Hematopoietic multipotent progenitor cell treated with erythropoietin and hydrocortisone succinate and interleukin-3 and kit ligand, for 6 days (in vitro differentiated cells): ENCODE results near the gene ALDOB.
A peak's percentile ranks its signal among the peaks of the same experiment; 100 is the strongest.

ENCODE experiments used
- DNase-seq: peaks from one replicate; pipeline ENCODE4 v3.0.0-alpha.2; 2015

ALDOB gene

DNA sequence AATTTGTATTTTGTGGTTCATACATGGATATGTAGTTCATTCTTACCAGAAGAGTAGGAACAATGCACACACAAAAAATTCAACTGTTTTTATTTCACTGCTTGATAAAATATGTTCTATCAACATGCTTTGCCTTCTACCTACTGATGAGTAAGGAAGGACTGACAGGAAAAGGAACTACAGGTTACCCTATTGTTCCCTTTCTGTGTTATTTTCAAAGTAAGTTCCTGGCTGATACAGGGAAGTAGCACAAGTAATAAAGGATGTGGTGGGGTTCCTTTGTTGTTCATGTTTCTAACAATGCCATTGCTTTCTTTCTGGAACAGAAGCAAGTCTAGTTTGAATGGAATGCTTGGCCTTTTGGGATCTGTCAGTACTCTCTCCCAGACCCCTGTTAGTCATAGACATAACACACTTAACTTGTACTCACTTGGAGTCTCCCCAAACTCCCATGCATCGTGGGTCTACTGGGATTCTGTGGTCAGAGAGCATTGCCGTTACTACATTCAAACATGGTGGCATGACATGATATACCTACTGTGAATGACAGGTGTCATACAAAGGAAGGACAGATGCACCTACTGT is 20.2 kb upstream of the ALDOB start:
- DNase-seq: no peak

DNA sequence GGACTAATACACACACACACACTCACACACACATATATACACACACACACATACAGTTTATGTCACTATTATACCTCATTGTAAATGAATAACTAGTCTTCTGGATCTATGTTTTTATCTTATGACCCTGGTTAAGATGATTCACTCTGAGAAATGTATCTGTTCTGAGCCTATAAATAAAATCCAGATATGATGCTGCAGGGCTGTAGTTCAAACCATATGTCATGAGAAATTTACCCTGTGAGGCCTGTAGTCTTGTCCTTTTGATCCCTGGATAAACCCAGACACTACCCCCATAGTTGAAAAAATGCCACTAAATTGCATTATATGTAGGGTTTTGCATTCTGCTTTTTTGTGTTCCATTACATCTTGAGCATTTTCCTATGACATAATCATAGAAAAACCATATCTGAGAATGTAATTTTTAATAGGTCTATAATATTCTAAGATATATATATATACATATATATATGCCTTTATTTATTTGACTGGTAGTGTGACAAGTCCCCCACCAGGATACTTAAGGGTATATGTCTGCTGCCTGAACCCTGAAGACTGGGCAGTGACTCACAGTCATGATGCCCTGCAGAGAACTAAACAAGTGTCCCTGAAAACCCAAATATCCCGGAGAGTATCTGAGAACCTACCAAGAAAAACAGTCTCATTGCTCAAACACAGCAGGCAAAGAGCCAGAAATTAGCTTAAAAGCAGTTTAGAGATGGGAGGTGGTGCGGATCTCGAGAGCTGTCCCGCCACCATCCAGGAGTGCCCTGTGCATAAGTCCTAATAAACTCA is 18.4 kb upstream of the ALDOB start:
- DNase-seq: no peak

DNA sequence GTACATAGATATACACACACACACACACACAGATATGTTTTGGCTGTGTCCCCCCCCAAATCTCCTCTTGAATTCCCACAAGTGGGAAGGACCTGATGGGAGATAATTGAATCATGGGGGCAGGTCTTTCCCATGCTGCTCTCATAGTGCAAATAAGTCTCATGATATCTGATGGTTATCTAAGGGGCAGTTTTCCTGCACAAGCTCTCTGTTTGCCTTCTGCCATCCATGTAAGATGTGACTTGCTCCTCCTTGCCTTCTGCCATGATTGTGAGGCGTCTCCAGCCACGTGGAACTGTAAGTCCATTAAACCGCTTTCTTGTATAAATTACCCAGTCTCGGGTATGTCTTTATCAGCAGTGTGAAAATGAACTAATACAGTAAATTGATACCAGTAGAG is 15.9 kb upstream of the ALDOB start:
- DNase-seq: no peak

DNA sequence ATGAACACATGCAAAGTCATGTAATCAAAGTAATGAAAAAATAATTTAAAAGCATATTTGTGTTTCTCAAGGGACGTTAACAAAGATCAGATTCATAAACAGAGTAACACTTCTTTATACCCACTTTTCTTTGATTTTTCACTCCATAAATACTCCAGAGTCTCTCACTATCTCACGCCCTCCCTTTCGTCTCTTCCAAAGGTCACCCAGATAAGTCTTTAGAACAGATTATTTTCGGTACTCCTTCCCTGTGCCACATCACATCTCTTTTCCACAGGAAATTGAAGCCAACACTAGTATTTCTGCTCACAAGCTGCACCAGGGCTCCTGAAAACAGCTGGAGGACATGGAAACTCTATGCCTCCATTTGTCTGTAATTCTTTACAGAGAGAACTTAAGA is 15.4 kb upstream of the ALDOB start:
- no peak for DNase-seq

DNA sequence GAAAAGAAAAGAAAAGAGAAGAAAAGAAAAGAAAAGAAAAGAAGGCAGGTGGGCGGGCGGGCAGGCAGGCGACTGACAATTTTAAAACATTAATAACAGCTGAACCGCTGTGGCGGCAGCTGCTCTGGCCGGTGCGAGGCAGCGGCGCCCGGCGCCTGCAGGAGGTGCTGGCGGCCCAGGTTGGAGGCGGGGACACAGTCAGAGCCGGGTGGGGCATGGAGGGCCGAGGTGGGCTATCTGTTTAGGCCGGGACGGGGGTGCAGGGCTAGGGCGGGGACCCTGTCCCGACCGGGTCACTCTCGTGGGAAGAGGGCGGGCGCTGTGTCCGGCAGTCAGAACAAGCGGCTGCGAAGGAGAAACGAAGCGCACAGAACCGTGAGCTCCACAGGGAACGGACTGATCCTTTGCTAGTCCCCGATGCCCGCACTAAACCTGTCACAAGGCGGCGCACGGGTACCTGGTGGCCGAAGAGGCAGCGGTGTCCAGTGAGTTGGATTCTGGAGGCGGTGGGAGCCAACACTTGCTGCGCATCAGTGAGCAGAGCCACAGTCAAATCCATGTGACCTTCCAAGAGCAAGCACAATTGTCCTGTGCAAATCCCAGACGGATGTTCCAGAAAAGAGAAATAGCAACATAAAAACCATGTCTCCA is 13.6 kb upstream of the ALDOB start:
- peak; percentile 77 for DNase-seq

DNA sequence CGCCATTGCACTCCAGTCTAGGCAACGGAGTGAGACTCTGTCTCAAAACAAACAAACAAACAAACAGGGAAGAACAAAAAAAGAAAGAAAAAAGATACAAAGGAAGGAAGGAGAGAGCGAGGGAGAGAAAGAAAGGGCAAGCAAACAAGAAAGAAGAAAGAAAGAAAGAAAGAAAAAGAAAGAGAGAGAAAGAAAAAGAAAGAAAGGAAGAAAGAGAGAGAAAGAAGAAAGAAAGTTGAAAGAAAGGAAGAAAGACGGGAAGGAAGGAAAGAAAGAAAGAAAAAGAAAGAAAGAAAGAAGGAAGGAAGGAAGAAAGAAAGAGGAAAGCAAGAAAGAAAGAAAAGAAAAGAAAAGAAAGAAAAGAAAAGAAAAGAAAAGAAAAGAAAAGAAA is 13.1 kb upstream of the ALDOB start:
- DNase-seq: no peak

DNA sequence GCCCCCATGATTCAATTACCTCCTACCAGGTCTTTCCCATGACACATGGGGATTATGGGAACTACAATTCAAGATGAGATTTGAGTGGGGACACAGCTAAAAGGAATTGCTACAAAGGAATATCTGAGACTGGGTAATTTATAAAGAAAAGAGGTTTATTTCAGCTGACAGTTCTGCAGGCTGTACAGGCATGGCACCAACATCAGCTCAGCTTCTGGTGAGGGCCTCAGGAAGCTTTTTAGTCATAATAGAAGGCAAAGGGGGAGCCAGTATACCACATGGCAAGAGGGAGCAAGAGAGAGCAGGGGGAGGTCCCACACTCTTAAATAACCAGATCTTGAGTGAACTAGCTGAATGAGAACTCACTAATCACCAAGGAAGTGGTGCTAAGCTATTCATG is 11.2 kb upstream of the ALDOB start:
- DNase-seq: no peak

DNA sequence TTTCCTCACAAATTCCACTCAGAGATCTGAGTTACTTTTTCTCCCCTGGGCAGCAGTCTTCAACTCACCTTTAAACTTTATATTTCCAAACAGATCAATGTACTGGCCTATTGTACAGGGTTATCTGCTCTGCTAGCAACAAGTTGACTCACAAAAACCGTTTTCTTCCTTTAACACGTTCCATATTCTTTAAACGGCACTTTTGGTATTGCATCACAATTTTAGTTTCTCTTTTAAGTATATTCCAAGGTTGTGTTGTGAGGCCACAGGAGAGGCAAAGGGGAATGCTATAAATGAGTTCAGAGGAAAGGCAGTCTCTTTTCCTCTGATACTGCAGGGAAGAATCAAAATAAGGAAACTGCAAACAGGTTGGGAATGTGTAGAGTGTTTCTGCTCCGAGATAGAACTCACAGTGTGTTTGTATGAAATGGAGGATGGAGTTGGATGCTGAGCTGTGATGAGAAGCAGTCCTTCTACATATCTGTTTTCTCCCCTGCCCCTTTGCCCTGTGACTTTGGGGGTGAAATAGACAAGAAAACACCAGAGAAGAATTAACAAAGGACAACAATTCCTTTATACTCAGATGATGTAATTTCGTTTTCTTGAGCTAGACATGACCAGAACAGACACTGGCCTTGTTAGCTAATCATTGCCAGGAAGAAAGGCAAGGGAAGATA is 9.9 kb upstream of the ALDOB start:
- DNase-seq: no peak

DNA sequence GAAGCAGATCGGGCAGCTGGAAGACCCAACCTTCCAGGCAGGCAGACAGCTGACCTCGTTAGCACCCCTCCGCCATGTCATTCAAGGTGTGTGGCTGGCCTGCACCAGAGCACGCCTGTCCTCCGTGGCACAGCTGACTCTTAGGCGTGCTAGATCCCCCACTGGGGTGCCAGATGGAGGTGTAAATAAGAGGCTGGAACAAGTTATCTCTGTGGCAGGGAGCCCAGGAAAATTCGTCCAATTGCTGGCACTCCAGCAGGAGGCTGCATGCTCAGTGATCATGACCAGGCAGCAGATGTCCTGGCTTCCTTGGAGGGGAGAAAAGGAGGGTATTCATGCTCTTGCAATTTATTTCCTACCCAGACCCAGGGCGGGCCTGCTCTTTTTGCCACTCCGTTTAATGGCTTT is 7.8 kb upstream of the ALDOB start:
- no peak for DNase-seq

DNA sequence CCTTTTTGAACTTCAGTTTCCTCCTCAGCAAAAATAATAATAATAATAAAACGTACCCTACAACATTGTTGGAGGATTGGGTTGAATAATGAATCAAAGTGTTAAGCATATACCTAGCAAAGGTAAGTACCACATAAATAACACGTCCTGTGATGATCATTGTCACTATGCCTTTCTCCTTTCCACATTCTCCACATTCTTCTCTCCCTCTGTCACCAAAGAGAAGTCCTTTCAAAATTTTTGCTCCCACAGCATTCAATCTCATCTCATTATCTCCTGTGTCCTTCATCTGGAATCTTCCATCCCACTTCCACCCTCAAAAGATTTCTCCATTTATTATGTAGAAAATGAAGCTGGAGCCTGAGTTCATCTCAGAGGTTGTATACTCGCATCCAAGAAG is 7.2 kb upstream of the ALDOB start:
- DNase-seq: no peak

DNA sequence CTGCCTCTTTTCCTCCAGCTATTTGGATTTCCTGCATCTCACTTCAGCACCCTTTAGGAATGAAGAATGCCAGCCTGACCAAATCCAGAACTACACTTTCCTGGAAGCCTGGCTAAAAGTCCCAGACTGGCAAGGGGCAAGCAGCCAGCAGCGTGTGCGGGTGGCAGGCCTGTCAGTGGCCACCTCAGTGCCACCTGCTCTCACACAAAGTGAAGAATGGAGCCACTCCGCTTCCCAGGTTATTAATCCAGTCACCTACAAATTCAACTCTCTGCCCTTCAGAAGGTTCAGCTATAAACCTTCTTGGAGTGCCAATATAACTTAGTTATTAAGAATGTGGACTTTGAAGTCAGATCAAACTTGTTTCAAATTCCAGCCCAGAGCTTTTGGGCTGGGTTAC is 6.7 kb upstream of the ALDOB start:
- no peak for DNase-seq

DNA sequence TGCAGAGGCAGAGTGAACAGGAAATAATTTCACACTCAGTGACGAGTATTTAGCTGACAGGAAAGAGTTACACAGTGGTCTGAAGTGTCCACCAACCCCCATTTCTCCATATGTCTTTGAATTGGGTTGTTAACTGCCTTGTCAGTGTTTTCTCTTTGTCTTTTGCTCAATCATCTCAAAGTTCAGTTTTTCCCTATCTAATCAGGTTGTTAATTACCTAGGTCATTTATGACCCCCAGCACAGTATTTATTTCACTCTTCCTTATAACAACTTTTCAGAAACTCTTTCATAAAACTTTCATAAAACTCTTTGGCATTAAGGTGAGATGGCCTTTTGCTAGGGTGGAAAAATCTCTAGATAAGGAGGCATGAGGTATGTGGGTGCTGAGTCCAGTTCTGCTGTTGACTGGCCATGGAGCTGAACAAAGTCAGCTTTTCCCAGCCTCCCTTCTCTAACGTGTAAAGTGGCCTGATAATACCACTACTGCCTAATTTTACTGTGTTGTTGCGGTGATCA is 5.2 kb upstream of the ALDOB start:
- DNase-seq: no peak

DNA sequence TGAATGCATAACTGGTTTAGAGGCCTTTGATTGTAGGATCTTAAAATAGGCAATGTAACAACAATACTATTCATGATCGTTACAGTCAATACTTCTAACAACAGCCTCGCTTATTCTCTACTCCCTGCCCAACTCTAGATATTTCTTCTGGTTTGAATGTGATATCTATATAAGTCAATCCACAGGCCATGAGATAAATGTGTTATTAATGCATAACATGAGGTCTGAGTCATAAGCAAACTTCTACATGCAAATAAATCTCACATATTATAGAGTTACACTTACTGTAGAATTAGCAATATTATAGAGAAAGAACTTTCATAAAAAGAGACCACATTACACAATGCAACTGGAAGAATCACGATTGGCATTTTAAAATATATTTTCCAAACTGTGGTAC is 2.9 kb upstream of the ALDOB start:
- DNase-seq: no peak

DNA sequence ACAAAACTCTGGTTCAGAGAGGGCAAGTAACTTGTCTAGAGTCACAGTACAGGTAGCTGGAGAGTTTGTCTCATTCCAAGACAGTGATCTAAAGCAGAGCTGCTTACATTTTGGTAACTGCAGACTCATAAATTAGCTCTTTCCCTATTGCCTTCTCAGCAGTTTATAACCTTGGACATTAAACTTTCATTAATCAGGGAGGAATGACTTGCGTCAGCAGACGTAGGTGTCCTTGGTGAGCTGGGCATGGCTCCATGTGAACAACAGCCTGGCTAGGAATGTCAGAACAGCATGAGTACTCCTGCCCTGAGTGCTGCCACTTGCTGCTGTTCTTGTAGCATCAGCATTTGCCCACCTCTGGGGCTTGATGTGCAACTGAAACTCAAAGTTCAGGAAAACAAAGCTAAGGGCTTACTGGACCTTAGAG is 2.2 kb upstream of the ALDOB start:
- no peak for DNase-seq

DNA sequence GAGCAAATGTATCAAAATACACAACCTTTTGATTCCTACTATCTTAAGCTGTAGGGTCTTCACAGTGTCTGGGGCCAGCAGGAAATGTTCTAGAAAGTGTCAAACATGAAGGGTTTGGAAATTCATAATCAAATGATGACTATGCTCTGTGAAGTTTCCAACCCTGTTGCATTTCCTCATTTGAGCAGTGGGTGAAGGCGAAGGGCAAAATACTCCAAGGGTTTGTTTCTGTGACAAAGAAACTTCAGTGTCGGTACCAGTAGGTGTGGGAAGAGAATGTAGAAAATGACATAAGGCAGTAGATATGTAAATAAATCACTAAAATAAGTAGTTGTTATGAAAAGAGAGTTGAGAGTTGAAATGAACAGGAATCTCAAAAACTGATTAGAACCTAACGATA is 576 bp downstream of the ALDOB start:
- no peak for DNase-seq

DNA sequence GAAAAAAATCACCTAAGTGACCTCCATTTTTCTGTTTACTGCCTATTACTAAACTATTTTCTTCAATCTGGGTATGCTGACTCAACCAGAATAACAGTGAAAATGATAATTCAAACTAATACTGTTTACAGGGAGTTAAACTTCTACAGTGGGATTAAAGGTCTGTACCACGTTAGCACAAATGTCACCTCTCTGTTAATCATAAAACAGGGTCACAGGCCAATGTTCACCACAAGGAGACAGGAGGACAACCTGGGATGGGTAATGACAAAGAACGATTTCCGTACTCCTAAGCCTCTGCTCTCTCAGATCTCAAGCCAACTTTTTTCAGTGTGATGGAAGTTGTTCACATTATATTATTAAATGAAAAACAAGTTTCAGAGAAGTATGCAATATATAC is 2.3 kb downstream of the ALDOB start:
- DNase-seq: no peak

DNA sequence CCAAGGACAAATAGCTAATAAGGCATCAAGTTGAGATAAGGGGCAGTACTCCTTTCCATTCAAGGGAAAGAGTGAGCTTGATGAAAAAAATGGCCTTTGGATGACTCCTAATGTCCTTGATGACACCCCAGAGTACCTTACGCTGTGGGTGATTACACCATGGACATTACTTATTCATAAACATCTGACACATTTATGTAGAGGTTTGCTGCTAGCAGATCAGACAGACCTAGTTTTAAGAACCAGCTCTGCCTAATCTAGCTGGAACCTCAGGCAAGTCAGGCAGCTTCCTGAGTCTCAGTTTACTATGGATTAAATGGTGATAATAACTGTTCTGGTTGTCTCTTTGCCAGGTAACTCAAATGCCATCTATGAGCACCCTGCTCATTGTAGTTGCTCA is 2.8 kb downstream of the ALDOB start:
- no peak for DNase-seq

DNA sequence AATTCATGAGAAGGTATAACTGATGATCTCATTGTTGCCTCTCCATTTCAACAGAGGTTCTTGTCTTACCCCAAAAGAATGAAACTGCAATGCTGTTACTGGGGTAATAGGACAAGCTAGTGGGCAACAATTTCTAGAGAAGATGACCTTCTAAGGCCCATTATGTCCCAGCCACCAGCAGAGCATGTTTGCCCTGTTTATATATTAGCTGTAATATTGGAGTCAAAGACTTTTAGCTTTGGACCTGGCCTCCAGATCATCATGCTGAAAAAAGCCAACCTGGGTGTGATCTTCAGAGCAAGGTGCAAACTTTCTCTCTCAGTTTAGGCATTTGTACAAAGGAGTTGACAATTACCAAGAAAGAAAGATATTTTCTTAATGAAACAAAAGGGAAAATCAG is 3.4 kb downstream of the ALDOB start:
- DNase-seq: no peak

DNA sequence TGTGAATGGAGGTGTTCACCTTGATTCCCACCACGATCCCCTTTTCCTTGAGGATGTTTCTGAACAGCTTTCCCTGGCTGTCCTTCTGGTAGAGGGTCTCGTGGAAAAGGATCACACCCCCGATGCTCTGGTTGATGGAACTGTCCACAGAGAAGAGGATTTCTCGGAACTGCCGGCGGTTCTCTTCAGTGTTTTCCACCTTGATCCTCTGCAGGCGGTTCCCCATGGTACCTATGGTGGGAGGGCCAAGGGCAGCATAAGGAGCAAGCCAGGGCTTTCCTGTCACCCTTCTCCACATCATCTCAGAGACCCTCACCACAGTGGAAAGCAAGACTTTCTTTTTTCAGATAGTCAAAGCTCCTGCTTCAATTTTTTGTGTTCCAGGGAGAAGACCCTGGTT is 5.8 kb downstream of the ALDOB start:
- no peak for DNase-seq

DNA sequence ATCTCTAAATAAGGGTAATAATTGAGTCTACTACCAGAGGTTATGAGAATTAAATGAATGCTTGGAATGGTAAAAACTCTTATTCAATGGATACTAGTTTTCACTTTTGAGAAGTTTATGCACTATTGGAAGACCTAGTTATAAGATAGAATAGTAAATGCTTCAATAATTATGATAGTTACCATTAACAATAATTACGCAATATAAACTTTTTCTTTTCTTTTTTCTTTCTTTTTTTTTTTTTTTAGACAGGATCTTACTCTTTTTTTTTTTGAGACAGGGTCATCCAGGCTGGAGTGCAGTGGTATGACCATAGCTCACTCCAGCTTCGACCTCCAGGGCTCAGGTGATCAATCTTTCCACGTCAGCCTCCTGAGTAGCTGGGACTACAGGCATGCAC is 6.7 kb downstream of the ALDOB start:
- DNase-seq: no peak

DNA sequence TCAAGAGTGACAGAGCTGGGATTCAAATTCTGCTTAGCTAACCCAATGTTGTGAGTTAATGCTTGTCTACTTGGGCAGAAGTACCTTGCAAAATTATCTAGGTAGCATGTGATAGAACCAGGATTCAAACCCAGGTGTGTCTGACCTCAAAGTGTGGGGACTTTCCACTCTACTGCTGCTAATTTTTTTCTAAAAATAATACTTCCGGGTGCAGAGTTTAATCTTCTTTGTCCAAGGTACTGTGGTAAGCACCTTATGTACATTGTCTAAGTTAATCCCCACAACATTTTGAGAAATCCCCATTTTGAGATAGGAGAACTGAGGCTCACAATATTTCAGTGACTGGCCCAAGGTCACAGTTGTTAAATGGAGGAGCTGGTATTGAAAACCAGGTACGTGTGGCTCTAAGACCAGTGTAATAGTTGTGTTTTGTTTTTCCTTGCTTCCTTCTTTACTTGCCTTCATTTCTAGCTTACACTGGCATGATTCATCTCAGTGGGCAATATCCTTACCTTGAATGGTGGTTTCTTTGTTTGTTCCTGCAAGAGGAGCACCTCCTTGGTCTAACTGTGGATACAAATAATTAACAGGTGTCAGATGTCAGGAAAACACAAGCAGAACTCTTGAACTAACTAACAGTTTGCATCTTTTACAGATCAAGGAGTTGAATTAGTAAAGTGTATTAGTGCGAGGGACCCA is 7.5 kb downstream of the ALDOB start:
- DNase-seq: no peak

DNA sequence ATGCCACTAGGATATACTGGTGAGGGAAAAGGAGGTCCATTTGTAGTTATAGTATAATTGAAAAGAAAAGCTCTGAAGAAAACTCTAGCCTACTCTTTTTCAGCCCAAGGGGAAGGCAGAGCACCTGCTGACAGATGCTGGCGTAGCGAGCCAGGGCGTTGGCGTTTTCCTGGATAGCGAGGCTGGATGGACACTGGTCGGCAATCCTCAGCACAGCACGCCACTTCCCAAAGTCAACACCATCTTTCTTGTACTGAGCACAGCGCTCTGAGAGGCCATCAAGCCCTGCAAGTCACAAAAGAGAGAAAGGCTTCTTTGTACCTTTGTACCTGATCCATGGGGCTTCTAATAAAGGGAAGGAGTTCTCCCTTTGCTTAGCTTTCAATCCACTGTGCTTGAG is 8.2 kb downstream of the ALDOB start:
- DNase-seq: no peak

DNA sequence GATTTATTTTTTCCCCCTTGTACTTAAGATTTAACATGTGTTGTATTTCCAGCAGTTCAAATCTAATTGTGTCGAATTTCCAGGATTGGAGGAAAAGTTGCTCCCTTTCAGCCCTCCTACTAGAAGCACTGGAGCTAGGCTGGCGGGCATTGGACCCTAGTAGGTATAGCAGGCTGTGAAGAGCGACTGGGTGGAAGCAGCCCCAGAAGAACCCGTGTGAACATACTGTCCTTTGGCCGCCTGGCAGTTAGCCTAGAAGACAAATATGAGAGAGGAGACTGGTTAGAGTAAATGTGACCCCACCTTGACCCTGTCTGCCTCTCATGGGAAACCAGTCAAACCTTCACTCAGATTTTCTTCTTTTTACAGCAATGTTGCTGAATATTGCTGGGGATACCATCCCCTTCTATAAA is 13.9 kb downstream of the ALDOB start:
- no peak for DNase-seq
